K562 (cell line): ENCODE data around the gene FGF5. TPM values are rescaled to one million over a fixed set of nuclear protein-coding genes. Genes with fewer than 3 reads are reported as not detected.

Experiments
- ATAC-seq: fragments of 200-7000 bp; cut with Tn5 transposase; 3 replicates; pipeline ENCODE4 v1.9.1; 2020; ENCODE audit warnings: moderate library complexity
- BruUV-seq: library from RNA; stranded (reverse); fragments of 400-500 nt; replicated peaks from 2 replicates; lab custom pipeline; 2021; lab: Mats Ljungman, UMichigan
- CTCF ChIA-PET: fragments of 300-600 bp; formaldehyde crosslinking; extraction: SDS; loops from one replicate; lab custom pipeline; 2021; ENCODE audit warnings: low intra/inter-chr PET ratio; lab: Yijun Ruan, JAX
- POLR2A ChIA-PET: fragments of 300-600, 350-650 bp; sonication (Branson Sonifier 250); formaldehyde crosslinking; extraction: SDS; loops from one replicate; lab custom pipeline; 2021; ENCODE audit warnings: antibody characterized with exemption, inconsistent platforms; lab: Yijun Ruan, JAX
- DNase-seq, 4 experiments: peaks; one replicate each; pipeline versions ENCODE4 v3.0.0 to v3.0.0-alpha.2; 2011 to 2018; ENCODE audit warnings: low spot score in 3 of 4, mixed read lengths in 3 of 4; ENCODE audit errors: extremely low read depth in 1 of 4
- FAIRE-seq: peaks from 2 replicates; lab custom pipeline; 2011; peaks lifted over from hg19 to GRCh38; lab: Jason Lieb, UNC
- H2AFZ ChIP-seq: 2 replicates; pipeline ENCODE4 v1.6.0; 2011; ENCODE audit warnings: low read depth, low read length, control low read depth, inconsistent platforms
- H3K27ac ChIP-seq: fragments of 200-600 bp; 3 replicates; pipeline ENCODE4 v1.8.0; 2011; ENCODE audit warnings: low read depth, mild to moderate bottlenecking, control low read depth, inconsistent platforms, low read length, moderate library complexity, mixed read lengths; ENCODE audit errors: extremely low read depth
- H3K27me3 ChIP-seq, 2 experiments: fragments of 300-600 bp in 1 of 2; 2 replicates in 1 of 2; 3 replicates in 1 of 2; pipeline versions ENCODE4 v1.6.0 to v1.8.0; 2011; ENCODE audit warnings: inconsistent platforms in 2 of 2, low read length in 2 of 2, mild to moderate bottlenecking in 1 of 2, mixed read lengths in 1 of 2, moderate library complexity in 1 of 2; ENCODE audit not compliant: control insufficient read depth in 2 of 2, insufficient read depth in 2 of 2
- H3K36me3 ChIP-seq: fragments of 300-600 bp; 3 replicates; pipeline ENCODE4 v1.8.0; 2011; ENCODE audit warnings: mild to moderate bottlenecking, low read length, inconsistent platforms; ENCODE audit not compliant: control insufficient read depth, insufficient read depth
- H3K4me1 ChIP-seq, 2 experiments: fragments of 200-600 bp in 1 of 2; replicated peaks in 1 of 2; 2 replicates in 1 of 2; 3 replicates in 1 of 2; pipeline versions ENCODE4 v1.5.1 to v1.8.0; 2011; ENCODE audit warnings: inconsistent platforms in 2 of 2, low read length in 2 of 2, mild to moderate bottlenecking in 1 of 2, mixed read lengths in 1 of 2, moderate library complexity in 1 of 2; ENCODE audit not compliant: control insufficient read depth in 2 of 2, insufficient read depth in 2 of 2
- H3K4me2 ChIP-seq: 2 replicates; pipeline ENCODE4 v1.6.1; 2011; ENCODE audit warnings: low read length, control low read depth, inconsistent platforms, mixed read lengths; ENCODE audit not compliant: insufficient read depth
- H3K4me3 ChIP-seq: fragments of 200-600 bp; sonication (generic), shearing (Covaris generic); 2 replicates; pipeline ENCODE4 v1.5.1; 2016; ENCODE audit warnings: control low read depth, inconsistent platforms
- H3K79me2 ChIP-seq: fragments of 200-600 bp; 3 replicates; pipeline ENCODE4 v1.8.0; 2011; ENCODE audit warnings: low read length, inconsistent platforms; ENCODE audit not compliant: control insufficient read depth, insufficient read depth
- H3K9ac ChIP-seq, 2 experiments: 2 replicates each; pipeline versions ENCODE4 v1.6.0 to v1.6.1; 2011; ENCODE audit warnings: low read depth in 2 of 2, low read length in 2 of 2, control low read depth in 1 of 2, inconsistent platforms in 1 of 2, mild to moderate bottlenecking in 1 of 2, mixed read lengths in 1 of 2; ENCODE audit not compliant: insufficient read depth in 1 of 2
- H3K9me1 ChIP-seq: one replicate; pipeline ENCODE4 v1.6.0; 2011; ENCODE audit warnings: inconsistent platforms, mild to moderate bottlenecking, low read length, moderate library complexity; ENCODE audit not compliant: control insufficient read depth, insufficient read depth
- H3K9me3 ChIP-seq: replicated peaks from 2 replicates; pipeline ENCODE4 v1.5.1; 2011; ENCODE audit warnings: low read depth, low read length, inconsistent platforms; ENCODE audit not compliant: control insufficient read depth, insufficient read depth
- H4K20me1 ChIP-seq: replicated peaks from 2 replicates; pipeline ENCODE4 v1.6.1; 2011; ENCODE audit warnings: low read length, inconsistent platforms, mixed read lengths; ENCODE audit not compliant: control insufficient read depth, insufficient read depth
- ARID1B ChIP-seq: fragments of 450-650 bp; IDR thresholded peaks from 2 replicates; pipeline ENCODE4 v1.6.1; 2016; ENCODE audit warnings: antibody characterized with exemption, mild to moderate bottlenecking, inconsistent platforms
- CREM ChIP-seq: IDR thresholded peaks from 2 replicates; pipeline ENCODE4 v1.6.1; 2014; ENCODE audit warnings: antibody characterized with exemption, low read depth
- ELF4 ChIP-seq: fragments of 450-650 bp; formaldehyde crosslinking; IDR thresholded peaks from 2 replicates; pipeline ENCODE4 v1.4.0; 2022; ENCODE audit warnings: missing genetic modification characterization
- EP300 ChIP-seq: IDR thresholded peaks from 2 replicates; pipeline ENCODE4 v1.6.1; 2012; ENCODE audit warnings: low read length, improper control_type of control experiment
- ESRRB ChIP-seq: fragments of 250-450 bp; sonication (Bioruptor Pico); IDR thresholded peaks from 2 replicates; pipeline ENCODE4 v1.5.0; 2020; ENCODE audit warnings: mild to moderate bottlenecking, moderate library complexity, borderline replicate concordance
- ETV1 ChIP-seq: fragments of 450-650 bp; conservative IDR thresholded peaks from 2 replicates; pipeline ENCODE4 v1.6.1; 2016; ENCODE audit warnings: missing genetic modification characterization, control low read depth, low read depth, missing compliant biosample characterization
- GABPB2 ChIP-seq: fragments of 250-450 bp; sonication (Bioruptor Pico); conservative IDR thresholded peaks from 2 replicates; pipeline ENCODE4 v1.5.1; 2021; ENCODE audit warnings: mild to moderate bottlenecking
- GTF2A2 ChIP-seq: IDR thresholded peaks from 2 replicates; pipeline ENCODE4 v1.6.1; 2016; ENCODE audit warnings: mild to moderate bottlenecking, missing genetic modification characterization, missing compliant biosample characterization
- JUND ChIP-seq, 2 experiments: IDR thresholded peaks; 2 replicates in 1 of 2; 3 replicates in 1 of 2; pipeline ENCODE4 v1.6.1; 2011; ENCODE audit warnings: borderline replicate concordance in 2 of 2, low read depth in 2 of 2, low read length in 2 of 2, improper control_type of control experiment in 1 of 2, missing biosample characterization in 1 of 2, missing genetic modification characterization in 1 of 2, missing genetic modification reagents in 1 of 2
- MAZ ChIP-seq, 2 experiments: fragments of 450-650 bp in 1 of 2; sonication (generic) in 1 of 2; formaldehyde crosslinking; IDR thresholded peaks in 1 of 2; conservative IDR thresholded peaks in 1 of 2; 2 replicates each; pipeline versions ENCODE4 v1.4.0 to v1.5.0; 2020; ENCODE audit warnings: mild to moderate bottlenecking in 1 of 2, missing genetic modification reagents in 1 of 2
- MCM3 ChIP-seq: fragments of 450-650 bp; IDR thresholded peaks from 2 replicates; pipeline ENCODE4 v1.6.1; 2016
- RREB1 ChIP-seq: fragments of 250-450 bp; sonication (Bioruptor Pico); IDR thresholded peaks from 2 replicates; pipeline ENCODE4 v1.4.0; 2020
- ZKSCAN3 ChIP-seq: fragments of 250-450 bp; sonication (Bioruptor Pico); IDR thresholded peaks from 2 replicates; pipeline ENCODE4 v1.4.0; 2020
- ZNF277 ChIP-seq: fragments of 250-450 bp; sonication (Bioruptor Pico); IDR thresholded peaks from 2 replicates; pipeline ENCODE4 v1.8.0; 2022; ENCODE audit warnings: inconsistent platforms, mild to moderate bottlenecking, moderate library complexity, borderline replicate concordance
- WGBS: fragments of 100-300 bp; shearing (Covaris generic); methylation state at CpG from one replicate; pipeline ENCODE4 v1.1.6; 2016; ENCODE audit warnings: low coverage, mixed read lengths; ENCODE audit not compliant: insufficient coverage; ENCODE audit errors: missing lambda C conversion rate; 5-methylcytosine and 5-hydroxymethylcytosine counted together
- in situ Hi-C: fragments of 300-500 bp; cut with MboI; formaldehyde crosslinking; loops from 4 replicates; pipeline ENCODE4 v1.15.0; 2018; ENCODE audit warnings: inconsistent platforms, mixed read lengths
- intact Hi-C: fragments of 100-400 bp; cut with micrococcal nuclease; formaldehyde crosslinking; loops from 2 replicates; pipeline ENCODE4 v1.14.2; 2022
- polyA plus RNA-seq, 8 experiments: library from polyadenylated mRNA; depleted of rRNA in 4 of 8; stranded (reverse) in 5 of 8; unstranded in 3 of 8; fragments of >200 nt; fragmentation: Nextera tagmentation in 2 of 8; fragmentation: Illumina TruSeq in 1 of 8; extraction: Ambion mirVana in 2 of 8; extraction: Trizol in 1 of 8; gene quantifications; 2 replicates each; pipeline versions ENCODE4 v1.2.1 to v1.2.3, GENCODE V29; 2011 to 2014; ENCODE audit warnings: inconsistent platforms in 1 of 8, missing spikeins in 1 of 8
- total RNA-seq, 7 experiments: library from RNA; depleted of rRNA in 6 of 7; stranded (reverse); fragments of >200 nt in 6 of 7; fragmentation: Illumina TruSeq in 2 of 7; extraction: Trizol in 2 of 7; gene quantifications; 2 replicates each; pipeline versions ENCODE4 v1.2.1 to v1.2.3, GENCODE V29; 2011 to 2021; ENCODE audit warnings: low replicate concordance in 1 of 7

The FGF5 gene
- total and polyA plus RNA-seq, 9 of the 15 experiments (the other 6 are each of a cell fraction or from before 2014, with no cell fraction given), result 0.38 to 2.7 (median 1.1) TPM

- 73% methylated on average over 15 of the region's 26 CpGs for whole genome bisulfite sequencing
- Histone ChIP-seq H3K27ac (no peak overlapping the region), H3K4me1 (no peaks in the 10 kb centered on the region), H3K9me1 (no peaks in the 10 kb centered on the region), H4K20me1 (no peaks in the 10 kb centered on the region), H3K9me3 (no peaks in the 10 kb centered on the region), H3K9ac (no peak overlapping the region), H3K79me2 (no peaks in the 10 kb centered on the region), H3K4me2 (no peak overlapping the region), H3K4me3 (no peak overlapping the region), H2AFZ (no peak overlapping the region), H3K27me3 (no peaks in the 10 kb centered on the region), H3K36me3 (no peaks in the 10 kb centered on the region)
- in situ Hi-C loops, result no loop called here
- BruUV-seq, result no TSS peak
- intact Hi-C loops, result no loop called here
- ChIA-PET CTCF (no interaction called here), POLR2A (no interaction called here)
- FAIRE-seq (no peak), ATAC-seq (no peak), DNase-seq (no peak)
- TF ChIP-seq ZNF277 (CRISPR knock-in tag) (no peak), CREM (no peak), ELF4 (CRISPR knock-in tag) (no peak), ARID1B (no peak), MCM3 (no peak), GABPB2 (CRISPR knock-in tag) (no peak), MAZ (CRISPR knock-in tag; conservative IDR thresholded peaks at IDR 0.05 in 1 of 2, IDR thresholded peaks at IDR 0.05 in 1 of 2) (no peak), ETV1 (no peak), RREB1 (CRISPR knock-in tag) (no peak), ESRRB (CRISPR knock-in tag) (no peak), ZKSCAN3 (no peak), EP300 (no peak), GTF2A2 (tag) (no peak), JUND (IDR thresholded peaks at IDR 0.05; ENCODE audit: borderline replicate concordance, low read depth, low read length) (no peak), JUND (tag; IDR thresholded peaks at IDR 0.05; ENCODE audit: borderline replicate concordance, low read depth, low read length) (no peak)
These were observed 36.3 kb downstream of the FGF5 start for GRCh38 chr4:80302616-80303223.
